HFFc6 (cell line): ENCODE measurements around the gene RIOX2. TPM values are rescaled to one million over a fixed set of nuclear protein-coding genes. Genes with fewer than 3 reads are reported as not detected.

Source experiments
- DNase-seq: peaks from one replicate; pipeline ENCODE4 v3.0.0-alpha.2; 2018
- H3K27ac Mint-ChIP-seq: 2 replicates; pipeline ENCODE4 v1.8.0; 2020; ENCODE audit warnings: mild to moderate bottlenecking, mixed read lengths
- H3K27me3 Mint-ChIP-seq: 2 replicates; pipeline ENCODE4 v1.8.0; 2021; ENCODE audit warnings: mild to moderate bottlenecking, moderate library complexity, mixed read lengths; ENCODE audit not compliant: insufficient read depth
- H3K36me3 Mint-ChIP-seq: 2 replicates; pipeline ENCODE4 v1.8.0; 2021; ENCODE audit warnings: low read depth, mixed read lengths
- H3K4me1 Mint-ChIP-seq: 2 replicates; pipeline ENCODE4 v1.8.0; 2020; ENCODE audit warnings: low read depth, mixed read lengths
- H3K4me3 Mint-ChIP-seq: 2 replicates; pipeline ENCODE4 v1.8.0; 2020; ENCODE audit warnings: mild to moderate bottlenecking, moderate library complexity, mixed read lengths
- H3K9me3 Mint-ChIP-seq: 2 replicates; pipeline ENCODE4 v1.8.0; 2020; ENCODE audit warnings: mild to moderate bottlenecking, mixed read lengths
- total RNA-seq, 6 experiments: library from RNA; stranded (reverse); fragmentation: NEBNext Ultra II Directional; extraction: Animal tissue kit (Norgen Biotek cat#: 25700); gene quantifications; 2 replicates in 1 of 6; 3 replicates in 5 of 6; pipeline ENCODE4 v1.2.3, GENCODE V29; 2021
- TF ChIP-seq, protein P1 (sequence below): fragments of 200-600 bp; sonication (generic); IDR thresholded peaks from 2 replicates; pipeline ENCODE4 v1.5.0; 2021; ENCODE audit warnings: antibody characterized with exemption, mild to moderate bottlenecking

The RIOX2 gene
- total RNA-seq, 6 experiments from 2014 or later, result 27.3 to 38.4 (median 31.3) TPM

DNA sequence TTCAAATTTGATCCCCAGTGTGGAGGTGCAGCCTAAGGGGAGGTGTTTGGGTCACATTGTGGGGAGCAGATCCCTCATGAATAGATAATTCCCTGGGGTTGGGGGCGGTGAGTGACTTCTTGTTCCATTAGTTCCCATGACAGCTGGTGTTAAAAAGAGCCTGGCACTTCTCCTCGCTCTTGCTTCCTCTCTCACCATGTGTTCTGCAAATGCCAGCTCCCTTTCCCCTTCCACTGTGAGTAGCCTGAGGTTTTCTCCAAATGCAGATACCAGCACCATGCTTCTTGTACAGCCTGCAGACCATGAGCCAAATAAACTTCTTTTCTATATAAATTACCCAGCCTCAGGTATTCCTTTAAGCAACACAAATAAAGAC lies 23.1 kb downstream of the RIOX2 start:
- TF ChIP-seq, protein P1, sequence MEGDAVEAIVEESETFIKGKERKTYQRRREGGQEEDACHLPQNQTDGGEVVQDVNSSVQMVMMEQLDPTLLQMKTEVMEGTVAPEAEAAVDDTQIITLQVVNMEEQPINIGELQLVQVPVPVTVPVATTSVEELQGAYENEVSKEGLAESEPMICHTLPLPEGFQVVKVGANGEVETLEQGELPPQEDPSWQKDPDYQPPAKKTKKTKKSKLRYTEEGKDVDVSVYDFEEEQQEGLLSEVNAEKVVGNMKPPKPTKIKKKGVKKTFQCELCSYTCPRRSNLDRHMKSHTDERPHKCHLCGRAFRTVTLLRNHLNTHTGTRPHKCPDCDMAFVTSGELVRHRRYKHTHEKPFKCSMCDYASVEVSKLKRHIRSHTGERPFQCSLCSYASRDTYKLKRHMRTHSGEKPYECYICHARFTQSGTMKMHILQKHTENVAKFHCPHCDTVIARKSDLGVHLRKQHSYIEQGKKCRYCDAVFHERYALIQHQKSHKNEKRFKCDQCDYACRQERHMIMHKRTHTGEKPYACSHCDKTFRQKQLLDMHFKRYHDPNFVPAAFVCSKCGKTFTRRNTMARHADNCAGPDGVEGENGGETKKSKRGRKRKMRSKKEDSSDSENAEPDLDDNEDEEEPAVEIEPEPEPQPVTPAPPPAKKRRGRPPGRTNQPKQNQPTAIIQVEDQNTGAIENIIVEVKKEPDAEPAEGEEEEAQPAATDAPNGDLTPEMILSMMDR, result no peak
- H3K4me3 Mint-ChIP-seq, result no peak overlapping the region
- peaks cover 18% of the 10 kb centered on the region for H3K4me1 Mint-ChIP-seq
- no peaks in the 10 kb centered on the region for H3K9me3 Mint-ChIP-seq
- no peak overlapping the region for H3K27ac Mint-ChIP-seq
- H3K36me3 Mint-ChIP-seq, result peaks cover 57% of the 10 kb centered on the region
- H3K27me3 Mint-ChIP-seq, result no peaks in the 10 kb centered on the region
- DNase-seq, result no peak

DNA sequence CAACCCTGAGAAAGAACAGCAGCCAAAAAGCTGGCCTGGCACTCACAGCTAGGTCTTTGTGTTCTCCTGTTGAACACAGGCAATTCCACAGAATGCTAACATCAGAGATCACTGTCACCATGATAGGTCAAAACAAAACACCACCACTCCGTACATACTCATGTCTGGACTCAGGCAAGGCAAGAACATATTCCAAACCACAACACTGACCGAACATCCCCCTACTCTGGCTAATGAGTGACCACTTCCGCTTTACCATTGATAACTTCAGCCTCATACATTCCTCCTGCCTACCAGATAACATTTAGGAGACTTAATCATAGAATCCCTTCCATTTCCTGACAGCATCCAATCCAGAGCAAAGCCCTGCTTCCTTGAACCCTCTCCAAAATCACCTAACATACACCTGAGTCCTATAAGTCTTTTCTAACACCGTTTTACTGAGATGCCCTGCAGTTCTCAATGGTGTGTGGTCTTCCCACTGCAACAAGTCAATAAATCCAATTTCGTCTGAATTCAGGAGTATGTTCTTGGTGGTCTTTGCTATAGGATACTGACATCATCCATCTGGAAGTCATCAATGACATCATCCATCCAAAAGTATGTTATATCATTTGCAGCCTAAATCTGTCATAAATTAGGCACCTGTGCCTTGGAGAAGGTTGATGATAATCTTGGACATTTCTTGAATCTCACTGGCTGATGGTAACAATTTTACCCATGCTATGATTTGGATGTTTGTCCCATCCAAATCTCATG lies 23.7 kb downstream of the RIOX2 start:
- H3K27ac Mint-ChIP-seq, result no peak overlapping the region; the same call in 1 of the 2 replicates
- H3K9me3 Mint-ChIP-seq, result no peaks in the 10 kb centered on the region
- H3K36me3 Mint-ChIP-seq, result peaks cover 56% of the 10 kb centered on the region
- H3K4me1 Mint-ChIP-seq, result peaks cover 18% of the 10 kb centered on the region
- H3K4me3 Mint-ChIP-seq, result no peak overlapping the region; the same call in 1 of the 2 replicates
- no peaks in the 10 kb centered on the region for H3K27me3 Mint-ChIP-seq
- TF ChIP-seq, protein P1, result no peak
- DNase-seq, result no peak

DNA sequence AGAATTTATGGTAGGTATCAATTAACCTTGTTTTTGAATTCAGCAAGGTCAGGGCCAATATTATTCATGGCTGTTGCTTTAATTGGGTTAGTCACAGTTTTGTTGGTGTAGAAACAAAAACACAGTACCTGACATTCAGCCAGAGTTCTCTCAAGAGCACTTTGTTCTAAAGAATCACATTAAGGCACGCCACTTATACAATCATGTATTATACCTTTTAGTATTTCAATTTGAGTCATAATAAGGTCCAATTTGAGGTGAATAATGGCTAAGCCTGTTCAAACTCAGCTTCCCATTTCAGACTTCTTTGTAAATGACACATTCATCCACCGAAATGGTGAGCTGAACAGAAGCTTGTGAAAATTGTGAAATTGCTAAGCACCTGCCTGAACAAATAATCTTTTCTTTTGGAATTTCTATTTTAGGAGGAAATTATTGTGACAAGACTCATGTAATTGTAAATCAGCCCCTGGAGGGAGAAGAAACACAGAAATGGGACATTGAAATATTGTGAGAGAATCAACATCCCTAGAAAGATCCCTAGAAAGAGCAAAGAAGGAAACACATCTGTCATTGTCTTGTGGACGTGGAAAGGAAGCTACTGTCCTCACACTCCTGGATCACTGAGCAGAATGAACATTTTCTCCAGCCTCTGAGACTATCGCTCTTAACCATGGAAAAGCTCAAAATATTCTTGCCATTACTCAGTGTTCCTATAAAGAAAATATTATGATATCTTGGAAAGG lies 29.3 kb downstream of the RIOX2 start:
- no peak overlapping the region for H3K27ac Mint-ChIP-seq
- peaks cover 25% of the 10 kb centered on the region for H3K36me3 Mint-ChIP-seq

DNA sequence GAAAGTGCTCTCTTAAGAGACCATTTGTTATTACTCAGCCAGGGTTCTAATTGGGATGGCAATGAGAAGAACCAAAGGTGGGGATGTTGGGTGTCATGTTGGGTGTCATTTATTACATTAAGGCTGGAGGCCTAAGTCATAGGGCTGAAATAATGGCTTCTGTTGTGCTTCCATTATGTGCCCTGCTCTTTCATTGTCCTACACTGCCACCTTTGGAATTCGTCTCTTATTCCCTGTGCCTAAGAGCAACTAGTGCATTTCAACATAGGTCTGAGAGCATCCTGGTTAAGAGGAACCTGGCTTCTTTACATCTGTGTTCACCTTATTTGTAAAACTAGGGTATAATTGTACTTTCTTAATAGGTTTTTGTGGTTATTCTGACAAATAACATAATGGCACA lies 32.2 kb downstream of the RIOX2 start:
- Mint-ChIP-seq H3K4me1 (peaks cover 7% of the 10 kb centered on the region; the same call in 1 of the 2 replicates), H3K4me3 (no peak overlapping the region), H3K27me3 (no peaks in the 10 kb centered on the region; the same call in 1 of the 2 replicates), H3K9me3 (no peaks in the 10 kb centered on the region), H3K36me3 (peaks cover 11% of the 10 kb centered on the region), H3K27ac (no peak overlapping the region)
- no peak for DNase-seq
- TF ChIP-seq, protein P1, result no peak

More for the DNA sequence above, 29.3 kb downstream of the RIOX2 start:
- Mint-ChIP-seq H3K9me3 (no peaks in the 10 kb centered on the region), H3K27me3 (no peaks in the 10 kb centered on the region), H3K4me1 (no peaks in the 10 kb centered on the region; the same call in 1 of the 2 replicates), H3K4me3 (no peak overlapping the region)
- no peak for DNase-seq
- TF ChIP-seq, protein P1, result no peak

DNA sequence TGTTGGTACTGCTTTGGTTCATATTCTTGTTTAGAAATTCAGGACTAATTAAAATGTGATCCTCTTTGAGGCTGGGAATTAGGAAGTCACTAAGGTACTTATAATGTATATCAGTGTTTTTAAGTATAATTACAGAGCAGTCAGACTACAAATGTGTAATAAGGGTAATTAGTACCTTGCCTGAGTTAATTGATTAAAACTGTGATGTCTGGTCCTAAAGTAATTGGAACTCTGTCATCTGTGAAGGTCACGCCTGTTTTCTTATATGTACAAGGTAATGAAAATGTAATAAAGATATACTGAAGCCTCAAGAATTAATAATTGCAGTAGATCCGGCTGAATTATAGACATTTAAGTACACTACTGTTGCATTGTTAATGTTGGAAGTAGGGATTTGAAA lies 32.8 kb downstream of the RIOX2 start:
- DNase-seq, result no peak
- H3K4me3 Mint-ChIP-seq, result no peak overlapping the region
- H3K27ac Mint-ChIP-seq, result peak overlapping the region; percentile 11; the same call in 1 of the 2 replicates
- peaks cover 11% of the 10 kb centered on the region for H3K36me3 Mint-ChIP-seq
- no peaks in the 10 kb centered on the region; the same call in 1 of the 2 replicates for H3K27me3 Mint-ChIP-seq
- TF ChIP-seq, protein P1, result no peak
- no peaks in the 10 kb centered on the region for H3K9me3 Mint-ChIP-seq
- H3K4me1 Mint-ChIP-seq, result peaks cover 7% of the 10 kb centered on the region; the same call in 1 of the 2 replicates
